Large intestine (tissue), 3 donors: ENCODE measurements around the gene TRAPPC2. TPM values are rescaled to one million over a fixed set of nuclear protein-coding genes. Genes with fewer than 3 reads are reported as not detected.
A peak's percentile ranks its signal among the peaks of the same experiment; 100 is the strongest.
"Not testable (repeated sequence)": the region's sequence is repeated elsewhere in the genome, so short reads cannot be mapped to it uniquely, and the experiment has no call there.

Source experiments
- DNase-seq, 2 donors: peaks; one replicate each; pipeline versions ENCODE4 v3.0.0 to v3.0.0-alpha.2; 2013
- H3K27ac ChIP-seq: one replicate; pipeline ENCODE4 v1.5.1; 2013; ENCODE audit warnings: low read length
- H3K27me3 ChIP-seq: 2 replicates; pipeline ENCODE4 v1.6.1; 2013; ENCODE audit warnings: low read length; ENCODE audit not compliant: control insufficient read depth, insufficient read depth
- H3K36me3 ChIP-seq: 2 replicates; pipeline ENCODE4 v1.6.1; 2013; ENCODE audit warnings: low read length; ENCODE audit not compliant: control insufficient read depth, insufficient read depth
- H3K4me1 ChIP-seq: one replicate; pipeline ENCODE4 v1.6.1; 2013; ENCODE audit warnings: low read length; ENCODE audit not compliant: control insufficient read depth, insufficient read depth
- H3K4me3 ChIP-seq: one replicate; pipeline ENCODE4 v1.5.1; 2013; ENCODE audit warnings: low read length
- H3K9me3 ChIP-seq: one replicate; pipeline ENCODE4 v1.6.1; 2013; ENCODE audit warnings: mild to moderate bottlenecking, low read depth, low read length, moderate library complexity; ENCODE audit not compliant: control insufficient read depth
- WGBS: methylation state at CpG from one replicate; pipeline ENCODE4 v1.1.5; 2013; ENCODE audit warnings: low lambda C conversion rate; ENCODE audit not compliant: insufficient coverage; 5-methylcytosine and 5-hydroxymethylcytosine counted together
- polyA plus RNA-seq: library from polyadenylated mRNA; unstranded; fragments of 120-200 nt; gene quantifications from one replicate; pipeline ENCODE4 v1.2.1, GENCODE V29; 2013

Gene TRAPPC2
- polyA plus RNA-seq, 1 donor: 14.5 TPM

DNA sequence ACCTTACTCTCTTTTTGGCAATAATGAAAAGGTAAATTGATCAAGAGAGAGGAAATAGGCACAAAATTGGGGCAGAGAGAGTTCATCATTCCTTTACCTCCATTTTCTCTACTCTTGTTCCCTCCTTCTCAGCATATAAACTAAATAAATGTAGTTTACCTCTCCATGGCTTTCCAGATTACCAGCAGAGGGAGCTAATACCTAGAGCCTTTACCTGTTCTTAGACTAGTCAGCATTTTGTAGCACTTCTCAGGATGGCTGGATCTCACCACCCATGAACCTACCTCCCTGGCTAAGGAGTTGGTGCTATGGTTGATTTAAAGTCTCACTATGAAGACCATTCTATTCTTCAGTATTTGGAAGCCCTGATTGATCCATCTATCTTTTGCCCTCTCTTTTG is 15.8 kb upstream of the TRAPPC2 start:
- Histone ChIP-seq H3K9me3 (no peaks in the 10 kb centered on the region), H3K27me3 (no peaks in the 10 kb centered on the region), H3K36me3 (peaks cover 23% of the 10 kb centered on the region), H3K4me1 (no peaks in the 10 kb centered on the region), H3K27ac (no peak overlapping the region), H3K4me3 (no peak overlapping the region)
- peak in 1 of 2 donors; percentile 40 for DNase-seq

GRCh38 chrX:13748486-13748885 is 14.1 kb upstream of the TRAPPC2 start:
- WGBS: no CpG with 5 or more reads among the region's 3 CpGs
- H3K36me3 ChIP-seq: peaks cover 28% of the 10 kb centered on the region
- no peaks in the 10 kb centered on the region for H3K27me3 ChIP-seq
- no peaks in the 10 kb centered on the region for H3K4me1 ChIP-seq
- no peak overlapping the region for H3K27ac ChIP-seq
- no peak for DNase-seq
- H3K4me3 ChIP-seq: no peak overlapping the region
- no peaks in the 10 kb centered on the region for H3K9me3 ChIP-seq

DNA sequence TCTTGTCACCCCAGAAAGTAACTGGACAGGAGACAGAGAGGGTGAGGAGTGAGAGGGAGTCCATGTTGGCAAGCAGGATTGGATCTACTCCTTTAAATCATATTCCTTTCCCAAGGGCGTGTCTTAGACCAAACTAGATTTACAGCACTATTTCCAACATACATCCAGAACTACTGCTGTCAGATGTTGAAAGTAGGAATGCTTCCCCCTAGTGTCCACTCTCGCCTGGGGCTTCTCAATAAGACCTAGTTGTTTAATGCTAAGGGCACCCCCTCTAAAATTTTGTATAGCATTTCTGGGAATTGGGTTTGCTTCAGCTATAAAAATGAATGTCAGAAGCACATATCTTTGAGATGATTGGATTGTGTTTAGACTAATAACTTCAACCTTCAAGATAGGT is 13.4 kb upstream of the TRAPPC2 start:
- Histone ChIP-seq H3K4me3 (no peak overlapping the region), H3K9me3 (no peaks in the 10 kb centered on the region), H3K36me3 (peaks cover 26% of the 10 kb centered on the region), H3K4me1 (no peaks in the 10 kb centered on the region), H3K27ac (no peak overlapping the region), H3K27me3 (no peaks in the 10 kb centered on the region)
- WGBS: no CpG with 5 or more reads among the region's 2 CpGs
- peak in 1 of 2 donors; percentile 43 for DNase-seq

DNA sequence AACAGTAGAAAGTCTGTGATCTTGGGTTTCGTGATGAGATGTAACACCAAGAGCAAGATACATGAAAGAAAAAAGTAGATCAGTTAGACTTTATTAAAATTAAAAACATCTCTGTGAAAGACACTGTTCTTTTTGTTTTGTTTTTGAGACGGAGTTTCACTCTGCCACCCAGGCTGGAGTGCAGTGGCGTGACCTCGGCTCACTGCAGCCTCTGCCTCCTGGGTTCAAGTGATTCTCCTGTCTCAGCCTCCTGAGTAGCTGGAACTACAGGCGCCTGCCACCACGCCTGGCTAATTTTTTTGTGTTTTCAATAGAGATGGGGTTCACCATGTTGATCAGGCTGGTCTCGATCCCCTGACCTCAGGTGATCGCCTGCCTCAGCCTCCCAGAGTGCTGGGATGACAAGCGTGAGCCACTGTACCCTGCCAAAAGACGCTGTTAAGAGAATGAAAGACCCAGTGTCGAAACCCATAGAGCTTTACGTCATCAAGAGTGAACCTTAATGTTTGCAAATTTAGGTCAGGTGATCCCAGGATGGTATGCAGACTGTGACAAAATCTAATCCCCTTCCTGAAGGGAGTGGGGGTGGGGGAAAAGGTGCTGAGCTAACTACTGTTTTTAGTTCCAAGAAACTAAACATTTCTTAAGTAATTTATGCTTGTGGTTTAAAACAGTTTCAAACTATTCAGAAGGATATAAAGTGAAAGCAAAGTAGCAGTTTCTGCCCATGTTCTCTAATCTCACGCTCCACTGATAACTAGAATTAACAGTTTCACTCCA is 8.2 kb upstream of the TRAPPC2 start:
- Histone ChIP-seq H3K4me3 (no peak overlapping the region), H3K36me3 (peaks cover 25% of the 10 kb centered on the region), H3K27ac (peak overlapping the region; percentile 29), H3K4me1 (no peaks in the 10 kb centered on the region), H3K27me3 (no peaks in the 10 kb centered on the region), H3K9me3 (no peaks in the 10 kb centered on the region)
- DNase-seq: peak in 1 of 2 donors; percentile 53
- no CpG with 5 or more reads among the region's 13 CpGs for WGBS

DNA sequence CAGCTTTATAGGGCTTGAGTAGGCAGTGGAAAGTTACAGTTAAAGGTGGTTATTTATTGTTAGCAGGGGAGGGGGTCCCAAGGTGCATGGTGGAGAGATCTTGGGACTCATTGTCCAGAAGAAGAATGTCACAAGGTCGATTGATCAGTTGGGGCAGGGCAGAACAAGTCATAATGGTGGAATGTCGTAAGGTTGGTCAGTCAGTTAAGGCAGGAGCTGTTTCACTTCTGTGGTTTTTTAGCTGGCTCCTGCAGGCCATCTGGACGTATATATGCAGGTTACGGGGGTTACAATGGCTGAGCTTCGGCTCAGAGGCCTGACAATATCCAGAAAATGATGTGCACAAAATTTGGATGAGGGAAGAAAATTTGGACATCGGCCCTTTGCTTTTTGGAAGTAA is 7.3 kb upstream of the TRAPPC2 start:
- Histone ChIP-seq H3K4me3 (no peak overlapping the region), H3K36me3 (peaks cover 19% of the 10 kb centered on the region), H3K4me1 (no peaks in the 10 kb centered on the region), H3K27me3 (no peaks in the 10 kb centered on the region), H3K9me3 (no peaks in the 10 kb centered on the region), H3K27ac (no peak overlapping the region)
- WGBS: no CpG with 5 or more reads among the region's 6 CpGs
- DNase-seq: no peak

GRCh38 chrX:13733506-13733905 is 914 bp downstream of the TRAPPC2 start:
- Histone ChIP-seq H3K9me3 (no peaks in the 10 kb centered on the region), H3K27ac (peak overlapping the region; percentile 93), H3K4me1 (peaks cover 6% of the 10 kb centered on the region), H3K36me3 (peaks cover 2% of the 10 kb centered on the region), H3K4me3 (peak overlapping the region; percentile 93), H3K27me3 (no peaks in the 10 kb centered on the region)
- no peak for DNase-seq
- WGBS: 50% methylated on average over 1 of the region's 4 CpGs

GRCh38 chrX:13732246-13733067 is 2.0 kb downstream of the TRAPPC2 start:
- Histone ChIP-seq H3K4me3 (no peak overlapping the region), H3K27ac (no peak overlapping the region), H3K36me3 (peaks cover 2% of the 10 kb centered on the region), H3K9me3 (no peaks in the 10 kb centered on the region), H3K4me1 (peaks cover 6% of the 10 kb centered on the region), H3K27me3 (no peaks in the 10 kb centered on the region)
- DNase-seq: no peak
- WGBS: 100% methylated on average over 1 of the region's 7 CpGs

- H3K4me1 ChIP-seq, H3K27ac ChIP-seq, H3K9me3 ChIP-seq, DNase-seq, H3K27me3 ChIP-seq, H3K36me3 ChIP-seq, H3K4me3 ChIP-seq: not testable (repeated sequence)
- no CpG with 5 or more reads among the region's 1 CpG for WGBS
Measured at GRCh38 chrX:13730523-13730922, 3.9 kb downstream of the TRAPPC2 start.

- WGBS: no CpG with 5 or more reads among the region's 2 CpGs
Measured at GRCh38 chrX:13726583-13726982, 7.8 kb downstream of the TRAPPC2 start.

GRCh38 chrX:13724878-13725277 is 9.5 kb downstream of the TRAPPC2 start:
- not testable (repeated sequence) for DNase-seq, H3K4me3 ChIP-seq, H3K27me3 ChIP-seq, H3K27ac ChIP-seq, H3K4me1 ChIP-seq, H3K9me3 ChIP-seq, H3K36me3 ChIP-seq
- WGBS: no CpG with 5 or more reads among the region's 9 CpGs

More at GRCh38 chrX:13726583-13726982, 7.8 kb downstream of the TRAPPC2 start:
- H3K4me3 ChIP-seq, DNase-seq, H3K4me1 ChIP-seq, H3K9me3 ChIP-seq, H3K36me3 ChIP-seq, H3K27ac ChIP-seq, H3K27me3 ChIP-seq: not testable (repeated sequence)
